GM21360 (cell line): Measurements from ENCODE around the gene ARHGEF10L.
"Not testable (repeated sequence)": the region's sequence is repeated elsewhere in the genome, so short reads cannot be mapped to it uniquely, and the experiment has no call there.

Source experiments
- ATAC-seq: cut with Tn5 transposase; IDR thresholded peaks from one replicate; pipeline ENCODE4 v1.9.1; 2021; ENCODE audit warnings: mild to moderate bottlenecking, moderate library complexity; ENCODE audit not compliant: unreplicated experiment

ARHGEF10L gene

GRCh38 chr1:17609529-17609928 lies 70.0 kb downstream of the ARHGEF10L start:
- no peak for ATAC-seq

GRCh38 chr1:17610085-17610484 lies 70.6 kb downstream of the ARHGEF10L start:
- no peak for ATAC-seq

- no peak for ATAC-seq
These were observed 71.2 kb downstream of the ARHGEF10L start for GRCh38 chr1:17610713-17611112.

GRCh38 chr1:17611991-17612390 lies 72.5 kb downstream of the ARHGEF10L start:
- ATAC-seq, result no peak

GRCh38 chr1:17612831-17613230 lies 73.3 kb downstream of the ARHGEF10L start:
- ATAC-seq, result no peak

- ATAC-seq, result no peak
These were observed 75.1 kb downstream of the ARHGEF10L start for GRCh38 chr1:17614586-17614985.

- ATAC-seq, result no peak
These were observed 75.7 kb downstream of the ARHGEF10L start for GRCh38 chr1:17615157-17615556.

GRCh38 chr1:17615959-17616358 lies 76.5 kb downstream of the ARHGEF10L start:
- no peak for ATAC-seq

GRCh38 chr1:17616731-17617279 lies 77.3 kb downstream of the ARHGEF10L start:
- ATAC-seq, result no peak

- no peak for ATAC-seq
These were observed 78.5 kb downstream of the ARHGEF10L start for GRCh38 chr1:17617787-17618557.

GRCh38 chr1:17618558-17619247 lies 79.2 kb downstream of the ARHGEF10L start:
- ATAC-seq, result no peak

GRCh38 chr1:17620448-17620847 lies 81.0 kb downstream of the ARHGEF10L start:
- no peak for ATAC-seq

- no peak for ATAC-seq
These were observed 82.2 kb downstream of the ARHGEF10L start for GRCh38 chr1:17621691-17622090.

GRCh38 chr1:17622823-17623222 lies 83.3 kb downstream of the ARHGEF10L start:
- ATAC-seq, result no peak

- ATAC-seq, result no peak
These were observed 85.2 kb downstream of the ARHGEF10L start for GRCh38 chr1:17624611-17625233.

GRCh38 chr1:17627239-17628052 lies 87.9 kb downstream of the ARHGEF10L start:
- ATAC-seq, result no peak

GRCh38 chr1:17629046-17629445 lies 89.5 kb downstream of the ARHGEF10L start:
- ATAC-seq, result not testable (repeated sequence)

- no peak for ATAC-seq
These were observed 90.0 kb downstream of the ARHGEF10L start for GRCh38 chr1:17629460-17629859.

GRCh38 chr1:17630048-17630830 lies 90.7 kb downstream of the ARHGEF10L start:
- no peak for ATAC-seq

- no peak for ATAC-seq
These were observed 91.5 kb downstream of the ARHGEF10L start for GRCh38 chr1:17630986-17631385.
